ENCODE data around the gene TPPP.
"Not testable (repeated sequence)": the region's sequence is repeated elsewhere in the genome, so short reads cannot be mapped to it uniquely, and the experiment has no call there.

TPPP gene

GRCh38 chr5:683551-684481 is 9.3 kb downstream of the TPPP start:
- TF ChIP-seq, protein P1, sequence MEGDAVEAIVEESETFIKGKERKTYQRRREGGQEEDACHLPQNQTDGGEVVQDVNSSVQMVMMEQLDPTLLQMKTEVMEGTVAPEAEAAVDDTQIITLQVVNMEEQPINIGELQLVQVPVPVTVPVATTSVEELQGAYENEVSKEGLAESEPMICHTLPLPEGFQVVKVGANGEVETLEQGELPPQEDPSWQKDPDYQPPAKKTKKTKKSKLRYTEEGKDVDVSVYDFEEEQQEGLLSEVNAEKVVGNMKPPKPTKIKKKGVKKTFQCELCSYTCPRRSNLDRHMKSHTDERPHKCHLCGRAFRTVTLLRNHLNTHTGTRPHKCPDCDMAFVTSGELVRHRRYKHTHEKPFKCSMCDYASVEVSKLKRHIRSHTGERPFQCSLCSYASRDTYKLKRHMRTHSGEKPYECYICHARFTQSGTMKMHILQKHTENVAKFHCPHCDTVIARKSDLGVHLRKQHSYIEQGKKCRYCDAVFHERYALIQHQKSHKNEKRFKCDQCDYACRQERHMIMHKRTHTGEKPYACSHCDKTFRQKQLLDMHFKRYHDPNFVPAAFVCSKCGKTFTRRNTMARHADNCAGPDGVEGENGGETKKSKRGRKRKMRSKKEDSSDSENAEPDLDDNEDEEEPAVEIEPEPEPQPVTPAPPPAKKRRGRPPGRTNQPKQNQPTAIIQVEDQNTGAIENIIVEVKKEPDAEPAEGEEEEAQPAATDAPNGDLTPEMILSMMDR (IDR thresholded peaks at IDR 0.05; ENCODE audit: low read depth, low read length): no peak
- no peak for DNase-seq (ENCODE audit: extremely low read depth, low read depth)

DNA sequence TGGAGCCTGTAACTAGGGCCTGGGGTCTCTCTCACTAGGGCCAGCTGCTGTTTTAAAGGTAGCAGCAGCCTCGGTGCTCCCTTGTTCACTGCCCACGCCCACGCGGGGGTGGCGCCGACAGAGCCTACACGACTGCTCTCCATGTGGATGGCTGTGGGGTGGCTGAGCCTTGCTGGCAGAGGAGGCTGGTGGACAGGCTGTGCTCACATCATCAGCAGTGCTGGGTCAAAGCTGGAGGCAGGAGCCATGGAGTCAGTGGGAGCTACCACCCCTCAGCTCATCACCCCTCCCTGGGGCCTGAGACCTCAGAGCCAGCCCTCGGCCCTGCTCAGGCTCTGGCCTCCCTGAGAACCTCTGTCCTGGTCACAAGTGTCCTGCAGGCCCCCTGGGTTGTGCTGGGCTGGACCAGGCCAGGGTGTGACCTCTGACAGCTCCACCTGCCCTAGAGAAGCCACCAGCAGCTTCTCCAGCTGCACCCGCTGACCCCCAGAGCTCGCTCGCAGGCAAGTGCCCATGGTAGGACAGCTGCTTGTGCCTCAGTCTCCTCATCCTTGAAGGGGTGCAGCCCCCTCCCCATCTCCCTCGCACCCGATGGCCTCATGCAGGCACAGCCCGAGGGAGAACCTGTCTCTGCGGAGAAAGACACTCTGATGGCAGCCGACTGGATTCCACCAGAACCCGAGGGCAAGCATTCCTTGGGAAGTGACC is 10.3 kb downstream of the TPPP start:
- DNase-seq (ENCODE audit: extremely low read depth, low read depth): not testable (repeated sequence)

DNA sequence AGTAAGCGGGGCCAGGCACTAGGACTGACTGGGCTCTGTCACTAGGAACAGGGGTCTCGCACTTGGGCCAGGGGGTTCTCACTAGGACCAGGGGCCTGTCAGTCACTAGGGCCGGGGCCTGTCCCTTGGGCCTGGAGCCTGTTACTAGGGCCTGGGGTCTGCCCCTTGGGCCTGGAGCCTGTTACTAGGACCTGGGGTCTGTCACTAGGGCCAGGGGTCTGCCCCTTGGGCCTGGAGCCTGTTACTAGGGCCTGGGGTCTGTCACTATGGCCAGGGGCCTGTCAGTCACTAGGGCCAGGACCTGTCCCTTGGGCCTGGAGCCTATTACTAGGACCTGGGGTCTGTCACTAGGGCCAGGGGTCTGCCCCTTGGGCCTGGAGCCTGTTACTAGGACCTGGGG is 10.9 kb downstream of the TPPP start:
- DNase-seq (ENCODE audit: extremely low read depth, low read depth): not testable (repeated sequence)

DNA sequence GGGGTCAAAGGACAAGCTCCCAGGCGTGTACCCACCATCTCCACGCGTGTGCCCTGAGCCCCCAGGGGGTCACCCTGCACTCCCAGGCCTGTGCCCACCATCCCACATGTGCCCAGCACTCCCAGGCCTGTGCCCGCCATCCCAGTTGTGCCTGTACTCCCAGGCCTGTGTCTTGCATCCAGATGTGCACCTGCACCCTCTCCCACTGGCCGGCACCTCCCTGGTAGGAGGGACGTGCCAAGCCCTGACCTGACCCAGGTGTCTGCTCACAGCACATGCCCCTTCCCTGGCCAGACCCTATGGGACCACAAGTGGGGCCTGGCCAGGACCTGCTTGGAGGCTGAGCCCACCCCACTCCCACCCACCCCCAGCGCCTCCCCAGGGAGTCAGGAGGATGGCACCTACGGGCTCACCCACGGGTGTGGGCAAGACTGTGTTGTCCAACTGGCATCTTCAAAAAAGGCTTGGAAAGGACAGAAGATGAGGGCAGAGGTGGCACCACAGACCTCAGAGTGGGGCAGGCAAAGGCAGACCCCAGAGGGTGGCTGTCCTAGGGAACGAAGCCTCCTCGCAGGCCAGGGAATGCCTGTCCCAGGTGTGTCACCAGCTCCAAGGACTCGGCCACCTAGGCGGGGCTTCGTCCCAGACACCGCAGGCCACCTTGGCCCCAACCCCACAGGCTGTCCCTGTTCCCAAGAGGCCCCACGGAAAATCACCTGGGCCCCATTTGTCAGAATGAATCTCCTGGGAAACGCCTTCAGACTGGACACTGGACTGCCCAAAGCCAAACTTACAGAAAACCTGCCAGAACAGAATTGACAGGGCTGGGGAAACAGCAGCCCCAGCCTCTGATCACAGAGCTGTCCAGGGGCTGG is 11.6 kb downstream of the TPPP start:
- not testable (repeated sequence) for DNase-seq (ENCODE audit: extremely low read depth, low read depth)

GRCh38 chr5:680836-681235 is 12.3 kb downstream of the TPPP start:
- not testable (repeated sequence) for DNase-seq (ENCODE audit: extremely low read depth, low read depth)

- DNase-seq (ENCODE audit: extremely low read depth, low read depth): not testable (repeated sequence)
Observed at GRCh38 chr5:680118-680795, 12.9 kb downstream of the TPPP start.

- DNase-seq (ENCODE audit: extremely low read depth, low read depth): not testable (repeated sequence)
Observed at GRCh38 chr5:679166-679895, 13.8 kb downstream of the TPPP start.

- not testable (repeated sequence) for DNase-seq (ENCODE audit: extremely low read depth, low read depth)
Observed at GRCh38 chr5:678521-678920, 14.6 kb downstream of the TPPP start.

DNA sequence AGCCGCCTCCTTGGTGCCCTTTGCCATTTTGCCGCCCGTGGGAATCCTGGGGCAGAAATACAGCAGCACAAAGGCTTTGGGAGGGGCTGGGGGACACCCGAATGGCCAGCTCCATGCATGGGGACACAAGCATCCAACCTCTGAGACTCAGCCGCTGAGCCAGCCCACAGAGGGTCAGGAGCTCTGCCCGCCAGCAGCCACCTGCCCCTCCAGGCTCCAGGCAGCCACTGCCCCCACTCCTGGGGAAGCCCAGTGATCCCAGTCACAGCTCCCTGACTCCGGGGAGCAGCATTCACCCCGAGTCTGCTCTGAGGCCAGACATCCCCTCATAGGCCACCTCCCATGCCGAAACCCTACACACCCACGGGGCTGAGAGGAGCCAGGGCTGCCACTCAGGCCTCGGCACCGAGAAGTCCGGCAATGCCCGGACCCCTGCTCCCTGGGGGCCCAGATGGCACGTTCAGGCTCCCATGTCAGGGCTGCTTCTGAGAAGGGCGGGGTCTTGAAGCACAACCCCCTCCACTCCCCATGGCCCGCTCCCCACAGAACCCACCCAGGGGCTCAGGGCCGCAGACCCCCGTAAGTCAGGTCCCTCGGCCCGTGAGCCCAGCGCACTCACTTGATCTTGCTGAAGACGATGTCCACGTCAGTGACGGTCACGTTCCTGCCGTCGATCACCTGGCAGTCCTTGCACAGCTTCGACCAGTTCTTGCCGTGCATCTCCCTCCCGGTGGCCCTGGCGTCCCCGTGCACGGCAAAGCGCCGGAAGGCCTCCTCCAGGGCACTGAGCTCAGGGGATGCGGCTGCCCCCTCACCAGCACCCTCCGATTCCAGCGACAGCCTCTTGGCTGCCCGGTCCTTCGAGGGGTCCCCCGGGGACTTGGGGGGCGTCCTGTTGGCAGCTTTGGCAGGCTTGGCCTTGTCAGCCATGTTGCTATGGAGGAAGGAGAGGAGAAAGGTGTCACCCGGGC is 15.7 kb downstream of the TPPP start:
- no peak for DNase-seq (ENCODE audit: extremely low read depth, low read depth)
- TF ChIP-seq, protein P1 (IDR thresholded peaks at IDR 0.05; ENCODE audit: low read depth, low read length): no peak

DNA sequence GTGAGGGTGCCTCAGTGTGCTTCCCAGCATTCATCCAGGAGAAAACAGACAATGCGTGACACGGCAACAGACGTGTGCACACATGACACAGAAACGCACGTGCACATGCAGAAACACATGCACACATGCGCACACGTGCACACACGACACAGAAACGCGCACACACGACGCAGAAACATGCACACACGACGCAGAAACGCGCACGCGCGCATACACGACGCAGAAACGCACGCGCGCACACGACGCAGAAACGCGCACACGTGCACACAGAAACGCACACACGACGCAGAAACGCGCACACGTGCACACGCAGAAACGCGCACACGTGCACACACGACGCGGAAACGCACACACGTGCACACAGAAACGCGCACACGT is 16.5 kb downstream of the TPPP start:
- DNase-seq (ENCODE audit: extremely low read depth, low read depth): no peak

More for the DNA sequence above, 16.5 kb downstream of the TPPP start:
- TF ChIP-seq, protein P1 (IDR thresholded peaks at IDR 0.05; ENCODE audit: low read depth, low read length): no peak

Measured in AG09319 (cell line).